Fibroblast of pulmonary artery (primary cell): Measurements from ENCODE around the gene TM4SF1.

Source experiments
- DNase-seq: peaks from one replicate; pipeline ENCODE4 v3.0.0-alpha.2; 2010; ENCODE audit warnings: low read depth
- H3K4me3 ChIP-seq: replicated peaks from 2 replicates; pipeline ENCODE4 v1.5.1; 2011; ENCODE audit warnings: low read depth, mild to moderate bottlenecking, control low read depth, low read length, moderate library complexity
- CTCF ChIP-seq: IDR thresholded peaks from 2 replicates; pipeline ENCODE4 v1.5.1; 2011; ENCODE audit warnings: mild to moderate bottlenecking, control low read depth, low read length, inconsistent platforms; ENCODE audit errors: missing control alignments

Gene TM4SF1

GRCh38 chr3:149332227-149332765, 45.2 kb downstream of the TM4SF1 start:
- no peak for TF ChIP-seq CTCF
- DNase-seq, result no peak
- H3K4me3 ChIP-seq, result no peak overlapping the region

- TF ChIP-seq CTCF, result no peak
- H3K4me3 ChIP-seq, result no peak overlapping the region
- DNase-seq, result no peak
Measured at GRCh38 chr3:149331396-149331795, 46.1 kb downstream of the TM4SF1 start.

DNA sequence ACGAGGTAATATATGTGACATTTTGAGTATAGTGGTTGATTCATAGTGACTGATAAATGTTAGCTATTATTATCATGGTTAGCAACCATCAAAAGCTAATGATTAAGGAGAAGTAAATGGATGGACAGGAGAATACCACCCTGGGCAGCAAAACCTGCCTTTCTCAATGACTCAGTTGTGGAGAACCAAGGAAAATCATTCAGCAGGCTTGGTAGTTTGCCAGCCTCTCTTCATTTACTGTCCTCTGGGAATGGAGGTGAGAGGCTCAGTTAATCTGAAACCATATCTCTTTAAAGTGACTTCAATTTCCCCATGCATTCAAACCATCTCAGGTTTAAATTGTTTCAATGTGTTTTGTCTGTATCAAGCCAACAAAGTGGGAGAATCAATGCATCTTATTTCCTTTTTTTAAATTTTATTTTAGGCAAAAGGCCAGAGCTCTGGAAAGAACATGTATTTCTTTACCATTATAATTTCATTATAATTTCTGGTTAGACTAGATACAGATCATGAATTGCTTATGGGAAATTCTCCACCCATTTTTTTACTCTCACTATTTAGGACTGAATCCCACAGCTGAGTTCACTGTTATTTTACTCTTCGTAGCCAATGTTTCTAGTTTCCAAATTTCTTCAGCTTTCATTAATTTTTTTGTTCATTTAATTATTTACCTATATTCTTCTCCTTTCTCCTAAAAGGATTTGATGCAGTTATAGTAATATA, 46.7 kb downstream of the TM4SF1 start:
- no peak overlapping the region for H3K4me3 ChIP-seq
- DNase-seq, result no peak
- no peak for TF ChIP-seq CTCF

- no peak overlapping the region for H3K4me3 ChIP-seq
- TF ChIP-seq CTCF, result no peak
Measured at GRCh38 chr3:149327156-149327555, 50.3 kb downstream of the TM4SF1 start.

DNA sequence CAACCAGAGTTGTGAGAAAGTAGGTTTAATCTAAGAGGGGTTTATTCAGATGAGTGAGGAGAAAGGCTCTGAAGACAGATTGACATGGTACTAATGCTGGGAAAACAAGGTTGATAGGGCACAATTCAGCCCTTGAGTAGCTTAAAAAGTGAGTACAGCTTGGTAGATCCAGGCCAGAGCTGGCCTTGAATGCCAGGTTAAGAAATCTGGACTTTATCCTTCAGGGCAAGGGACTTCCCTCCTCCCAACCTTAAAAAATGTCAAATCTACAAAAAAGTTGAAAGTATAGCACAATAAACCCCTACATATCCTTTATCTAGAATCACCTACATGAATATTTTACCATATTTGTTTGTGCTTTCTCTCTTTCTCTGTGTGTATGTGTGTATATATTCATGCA, 51.9 kb downstream of the TM4SF1 start:
- no peak for DNase-seq
- no peak overlapping the region for H3K4me3 ChIP-seq
- TF ChIP-seq CTCF, result no peak

More at GRCh38 chr3:149327156-149327555, 50.3 kb downstream of the TM4SF1 start:
- DNase-seq, result no peak

- TF ChIP-seq CTCF, result no peak
- DNase-seq, result no peak
Measured at GRCh38 chr3:149324332-149324731, 53.1 kb downstream of the TM4SF1 start.

GRCh38 chr3:149321640-149322039, 55.8 kb downstream of the TM4SF1 start:
- DNase-seq, result no peak
- H3K4me3 ChIP-seq, result no peak overlapping the region
- TF ChIP-seq CTCF, result no peak

More at GRCh38 chr3:149324332-149324731, 53.1 kb downstream of the TM4SF1 start:
- H3K4me3 ChIP-seq, result no peak overlapping the region
